Progenitor cell of endocrine pancreas (in vitro differentiated cells): ENCODE data around the gene IKZF4. TPM values are rescaled to one million over a fixed set of nuclear protein-coding genes. Genes with fewer than 3 reads are reported as not detected.
"Not testable (repeated sequence)": the region's sequence is repeated elsewhere in the genome, so short reads cannot be mapped to it uniquely, and the experiment has no call there.

Source experiments
- DNase-seq: peaks from one replicate; pipeline ENCODE4 v3.0.0; 2021; ENCODE audit warnings: low spot score; ENCODE audit not compliant: unreplicated experiment
- H3K27ac Mint-ChIP-seq: 2 replicates; pipeline ENCODE4 v1.8.0; 2021; ENCODE audit warnings: mild to moderate bottlenecking, moderate library complexity, mixed read lengths
- H3K27me3 Mint-ChIP-seq: 2 replicates; pipeline ENCODE4 v1.8.0; 2021; ENCODE audit warnings: mixed read lengths
- H3K36me3 Mint-ChIP-seq: 2 replicates; pipeline ENCODE4 v1.8.0; 2022; ENCODE audit warnings: mixed read lengths; ENCODE audit not compliant: insufficient read depth
- H3K4me1 Mint-ChIP-seq: 2 replicates; pipeline ENCODE4 v1.8.0; 2021; ENCODE audit warnings: low read depth, mixed read lengths
- H3K4me3 Mint-ChIP-seq: 2 replicates; pipeline ENCODE4 v1.8.0; 2021; ENCODE audit warnings: low read depth, mild to moderate bottlenecking, moderate library complexity, mixed read lengths
- H3K9me3 Mint-ChIP-seq: 2 replicates; pipeline ENCODE4 v1.8.0; 2021; ENCODE audit warnings: low read depth, mixed read lengths
- CTCF ChIP-seq: fragments of 200-600 bp; sonication (generic); IDR thresholded peaks from one replicate; pipeline ENCODE4 v1.5.0; 2021; ENCODE audit warnings: antibody characterized with exemption, mild to moderate bottlenecking; ENCODE audit not compliant: unreplicated experiment
- total RNA-seq: library from RNA; stranded (reverse); gene quantifications from 2 replicates; pipeline ENCODE4 v1.2.1, GENCODE V29; 2021

The IKZF4 gene
- total RNA-seq, 1 donor from 2014 or later, result 20.6 TPM

GRCh38 chr12:56042843-56043242, 22.0 kb downstream of the IKZF4 start:
- DNase-seq, result no peak
- peaks cover 11% of the 10 kb centered on the region for H3K36me3 Mint-ChIP-seq
- H3K9me3 Mint-ChIP-seq, result no peaks in the 10 kb centered on the region
- peak overlapping the region; percentile 98 for H3K27ac Mint-ChIP-seq
- H3K4me1 Mint-ChIP-seq, result peaks cover 19% of the 10 kb centered on the region
- TF ChIP-seq CTCF, result no peak
- H3K27me3 Mint-ChIP-seq, result no peaks in the 10 kb centered on the region
- peak overlapping the region; percentile 98 for H3K4me3 Mint-ChIP-seq

- peak overlapping the region; percentile 84 for H3K27ac Mint-ChIP-seq
- H3K27me3 Mint-ChIP-seq, result no peaks in the 10 kb centered on the region
- no peak for TF ChIP-seq CTCF
- DNase-seq, result no peak
- peaks cover 12% of the 10 kb centered on the region for H3K4me1 Mint-ChIP-seq
- H3K9me3 Mint-ChIP-seq, result no peaks in the 10 kb centered on the region
- peaks cover 11% of the 10 kb centered on the region for H3K36me3 Mint-ChIP-seq
- no peak overlapping the region for H3K4me3 Mint-ChIP-seq
These were observed 25.4 kb downstream of the IKZF4 start for GRCh38 chr12:56046027-56046780.

- H3K9me3 Mint-ChIP-seq, result no peaks in the 10 kb centered on the region
- H3K4me3 Mint-ChIP-seq, result no peak overlapping the region
- TF ChIP-seq CTCF, result no peak
- DNase-seq, result no peak
- H3K27me3 Mint-ChIP-seq, result no peaks in the 10 kb centered on the region
- no peaks in the 10 kb centered on the region for H3K36me3 Mint-ChIP-seq
- H3K27ac Mint-ChIP-seq, result no peak overlapping the region
- H3K4me1 Mint-ChIP-seq, result no peaks in the 10 kb centered on the region
These were observed 32.6 kb downstream of the IKZF4 start for GRCh38 chr12:56053407-56053893.

- DNase-seq, H3K36me3 Mint-ChIP-seq, H3K27me3 Mint-ChIP-seq, H3K4me1 Mint-ChIP-seq, H3K27ac Mint-ChIP-seq, H3K9me3 Mint-ChIP-seq, H3K4me3 Mint-ChIP-seq: not testable (repeated sequence)
These were observed 39.1 kb downstream of the IKZF4 start for GRCh38 chr12:56059964-56060363.

GRCh38 chr12:56061982-56062381, 41.1 kb downstream of the IKZF4 start:
- no peak for DNase-seq
- no peaks in the 10 kb centered on the region for H3K4me1 Mint-ChIP-seq
- H3K4me3 Mint-ChIP-seq, result no peak overlapping the region
- H3K27me3 Mint-ChIP-seq, result peaks cover 4% of the 10 kb centered on the region
- peak overlapping the region; percentile 73 for H3K27ac Mint-ChIP-seq
- no peaks in the 10 kb centered on the region for H3K9me3 Mint-ChIP-seq
- TF ChIP-seq CTCF, result no peak
- H3K36me3 Mint-ChIP-seq, result no peaks in the 10 kb centered on the region

GRCh38 chr12:56062996-56063395, 42.2 kb downstream of the IKZF4 start:
- no peak overlapping the region for H3K27ac Mint-ChIP-seq
- no peak overlapping the region for H3K4me3 Mint-ChIP-seq
- no peak for TF ChIP-seq CTCF
- H3K27me3 Mint-ChIP-seq, result peaks cover 4% of the 10 kb centered on the region
- H3K9me3 Mint-ChIP-seq, result no peaks in the 10 kb centered on the region
- no peaks in the 10 kb centered on the region for H3K36me3 Mint-ChIP-seq
- DNase-seq, result no peak
- no peaks in the 10 kb centered on the region for H3K4me1 Mint-ChIP-seq
